ENCODE measurements around the gene CYB5B. TPM values are rescaled to one million over a fixed set of nuclear protein-coding genes. Genes with fewer than 3 reads are reported as not detected.
"Not testable (repeated sequence)": the region's sequence is repeated elsewhere in the genome, so short reads cannot be mapped to it uniquely, and the experiment has no call there.

CYB5B gene
- total and polyA plus RNA-seq, 2 experiments from 2014 or later: 60.5 to 116 TPM

GRCh38 chr16:69440250-69440649 lies 15.8 kb downstream of the CYB5B start:
- H2AFZ ChIP-seq: no peak overlapping the region
- no peaks in the 10 kb centered on the region for H3K36me3 ChIP-seq (replicated peaks; ENCODE audit: insufficient read depth, low read depth)
- no peak overlapping the region for H3K27ac ChIP-seq
- no peaks in the 10 kb centered on the region for H4K20me1 ChIP-seq (ENCODE audit: insufficient read depth, poor library complexity, severe bottlenecking)
- H3K4me1 ChIP-seq (ENCODE audit: insufficient read depth): peaks cover 6% of the 10 kb centered on the region
- no peaks in the 10 kb centered on the region for H3K9me3 ChIP-seq (ENCODE audit: low read depth)
- H3K27me3 ChIP-seq: no peaks in the 10 kb centered on the region
- H3K4me3 ChIP-seq: no peak overlapping the region
- H3K9me2 ChIP-seq (replicated peaks; ENCODE audit: insufficient read depth): no peaks in the 10 kb centered on the region
- DNase-seq (ENCODE audit: low spot score): no peak
- 100% methylated on average over 1 of the region's 1 CpG for WGBS (ENCODE audit: low lambda C conversion rate, missing lambda C conversion rate)
- no peak overlapping the region for H3K4me2 ChIP-seq
- no peak for TF ChIP-seq EZH2 (IDR thresholded peaks at IDR 0.05; ENCODE audit: borderline replicate concordance)
- no peak for TF ChIP-seq CTCF (IDR thresholded peaks at IDR 0.05; ENCODE audit: poor library complexity)
- TF ChIP-seq EZH2phosphoT487 (IDR thresholded peaks at IDR 0.05; ENCODE audit: low read depth, severe bottlenecking, unreplicated experiment): no peak
- H3K79me2 ChIP-seq: peaks cover 96% of the 10 kb centered on the region

GRCh38 chr16:69441030-69441429 lies 16.6 kb downstream of the CYB5B start:
- not testable (repeated sequence) for H3K27me3 ChIP-seq; H3K9me3 ChIP-seq (ENCODE audit: low read depth); H4K20me1 ChIP-seq (ENCODE audit: insufficient read depth, poor library complexity, severe bottlenecking); H3K9me2 ChIP-seq (replicated peaks; ENCODE audit: insufficient read depth); H3K27ac ChIP-seq; H3K36me3 ChIP-seq (replicated peaks; ENCODE audit: insufficient read depth, low read depth); H3K4me2 ChIP-seq; DNase-seq (ENCODE audit: low spot score); H3K4me3 ChIP-seq; H2AFZ ChIP-seq; H3K4me1 ChIP-seq (ENCODE audit: insufficient read depth)
- peaks cover 96% of the 10 kb centered on the region for H3K79me2 ChIP-seq
- 96% methylated on average over 7 of the region's 7 CpGs for WGBS (ENCODE audit: low lambda C conversion rate, missing lambda C conversion rate)

GRCh38 chr16:69443927-69444631 lies 19.7 kb downstream of the CYB5B start:
- no peak for DNase-seq (ENCODE audit: low spot score)
- TF ChIP-seq EZH2 (IDR thresholded peaks at IDR 0.05; ENCODE audit: borderline replicate concordance): no peak
- no peak for TF ChIP-seq EZH2phosphoT487 (IDR thresholded peaks at IDR 0.05; ENCODE audit: low read depth, severe bottlenecking, unreplicated experiment)
- TF ChIP-seq CTCF (IDR thresholded peaks at IDR 0.05; ENCODE audit: poor library complexity): no peak
- Histone ChIP-seq H3K27ac (peak overlapping the region; percentile 67), H2AFZ (no peak overlapping the region), H3K9me2 (replicated peaks; ENCODE audit: insufficient read depth) (no peaks in the 10 kb centered on the region), H3K27me3 (no peaks in the 10 kb centered on the region), H3K4me2 (peak overlapping the region; percentile 67), H4K20me1 (ENCODE audit: insufficient read depth, poor library complexity, severe bottlenecking) (no peaks in the 10 kb centered on the region), H3K9me3 (ENCODE audit: low read depth) (no peaks in the 10 kb centered on the region), H3K36me3 (replicated peaks; ENCODE audit: insufficient read depth, low read depth) (no peaks in the 10 kb centered on the region), H3K4me3 (no peak overlapping the region), H3K79me2 (peaks cover 85% of the 10 kb centered on the region), H3K4me1 (ENCODE audit: insufficient read depth) (peaks cover 17% of the 10 kb centered on the region)
- 73% methylated on average over 12 of the region's 12 CpGs for WGBS (ENCODE audit: low lambda C conversion rate, missing lambda C conversion rate)

- no peak overlapping the region for H2AFZ ChIP-seq
- DNase-seq (ENCODE audit: low spot score): no peak
- H3K36me3 ChIP-seq (replicated peaks; ENCODE audit: insufficient read depth, low read depth): no peaks in the 10 kb centered on the region
- H3K4me3 ChIP-seq: no peak overlapping the region
- H3K9me2 ChIP-seq (replicated peaks; ENCODE audit: insufficient read depth): no peaks in the 10 kb centered on the region
- H3K4me1 ChIP-seq (ENCODE audit: insufficient read depth): peaks cover 19% of the 10 kb centered on the region
- no peaks in the 10 kb centered on the region for H4K20me1 ChIP-seq (ENCODE audit: insufficient read depth, poor library complexity, severe bottlenecking)
- H3K4me2 ChIP-seq: peak overlapping the region; percentile 67
- no peaks in the 10 kb centered on the region for H3K9me3 ChIP-seq (ENCODE audit: low read depth)
- H3K27me3 ChIP-seq: no peaks in the 10 kb centered on the region
- 95% methylated on average over 2 of the region's 2 CpGs for WGBS (ENCODE audit: low lambda C conversion rate, missing lambda C conversion rate)
- peak overlapping the region; percentile 67 for H3K27ac ChIP-seq
- TF ChIP-seq EZH2phosphoT487 (IDR thresholded peaks at IDR 0.05; ENCODE audit: low read depth, severe bottlenecking, unreplicated experiment) (no peak), EZH2 (IDR thresholded peaks at IDR 0.05; ENCODE audit: borderline replicate concordance) (no peak), CTCF (IDR thresholded peaks at IDR 0.05; ENCODE audit: poor library complexity) (no peak)
- H3K79me2 ChIP-seq: peaks cover 76% of the 10 kb centered on the region
Observed at GRCh38 chr16:69444873-69445517, 20.6 kb downstream of the CYB5B start.
